HEK293 (cell line): ENCODE results near the gene GRAMD4.

ENCODE experiments used
- CTCF ChIA-PET: fragments of 350-600 bp; formaldehyde crosslinking; extraction: SDS; loops from one replicate; lab custom pipeline; 2021; ENCODE audit warnings: antibody characterized with exemption; lab: Yijun Ruan, JAX
- POLR2A ChIA-PET: fragments of 300-600 bp; formaldehyde crosslinking; extraction: SDS; loops from one replicate; lab custom pipeline; 2020; ENCODE audit warnings: antibody characterized with exemption, inconsistent platforms; lab: Yijun Ruan, JAX
- H3K27ac ChIP-seq: fragments of 200-500 bp; sonication (Bioruptor generic); 2 replicates; pipeline ENCODE4 v1.5.1; 2014; ENCODE audit warnings: low read depth, low read length, control low read depth, inconsistent platforms; ENCODE audit errors: extremely low read depth
- H3K36me3 ChIP-seq, 2 experiments: fragments of 200-500 bp in 1 of 2; sonication (Bioruptor generic) in 1 of 2; 1 replicate in 1 of 2; 2 replicates in 1 of 2; pipeline ENCODE4 v1.5.1; 2014 to 2017; ENCODE audit warnings: inconsistent platforms in 2 of 2, low read length in 2 of 2; ENCODE audit not compliant: control insufficient read depth in 2 of 2, insufficient read depth in 1 of 2
- H3K4me1 ChIP-seq: fragments of 200-500 bp; sonication (Bioruptor generic); 2 replicates; pipeline ENCODE4 v1.5.1; 2014; ENCODE audit warnings: mild to moderate bottlenecking, low read length, inconsistent platforms; ENCODE audit not compliant: control insufficient read depth, insufficient read depth
- H3K4me3 ChIP-seq: 2 replicates; pipeline ENCODE4 v1.5.1; 2011; ENCODE audit warnings: low read depth, mild to moderate bottlenecking, control low read depth, low read length, moderate library complexity
- H3K9me3 ChIP-seq: fragments of 200-500 bp; sonication (Bioruptor generic); 2 replicates; pipeline ENCODE4 v1.5.1; 2014; ENCODE audit warnings: low read depth, low read length, inconsistent platforms; ENCODE audit not compliant: control insufficient read depth, insufficient read depth
- SP2 ChIP-seq: fragments of 450-650 bp; formaldehyde crosslinking; IDR thresholded peaks from 2 replicates; pipeline ENCODE4 v1.5.1; 2016; ENCODE audit warnings: missing biosample characterization, missing genetic modification characterization
- ZFP37 ChIP-seq: fragments of 450-650 bp; formaldehyde crosslinking; IDR thresholded peaks from 2 replicates; pipeline ENCODE4 v1.5.1; 2016; ENCODE audit warnings: missing biosample characterization, missing genetic modification characterization
- ZFP69B ChIP-seq: fragments of 450-650 bp; formaldehyde crosslinking; IDR thresholded peaks from 2 replicates; pipeline ENCODE4 v1.5.1; 2016; ENCODE audit warnings: missing biosample characterization, missing genetic modification characterization
- ZIC2 ChIP-seq: fragments of 450-650 bp; formaldehyde crosslinking; IDR thresholded peaks from 2 replicates; pipeline ENCODE4 v1.5.1; 2016; ENCODE audit warnings: missing biosample characterization, missing genetic modification characterization
- ZNF155 ChIP-seq: fragments of 450-650 bp; formaldehyde crosslinking; IDR thresholded peaks from 2 replicates; pipeline ENCODE4 v1.5.1; 2016; ENCODE audit warnings: missing biosample characterization, missing genetic modification characterization
- ZNF157 ChIP-seq: fragments of 450-650 bp; formaldehyde crosslinking; IDR thresholded peaks from 2 replicates; pipeline ENCODE4 v1.5.1; 2016; ENCODE audit warnings: missing biosample characterization, missing genetic modification characterization
- ZNF16 ChIP-seq: fragments of 450-650 bp; formaldehyde crosslinking; IDR thresholded peaks from 2 replicates; pipeline ENCODE4 v1.5.1; 2016; ENCODE audit warnings: low read depth, missing biosample characterization, missing genetic modification characterization
- ZNF175 ChIP-seq: fragments of 450-650 bp; formaldehyde crosslinking; IDR thresholded peaks from 2 replicates; pipeline ENCODE4 v1.5.1; 2016; ENCODE audit warnings: missing biosample characterization, missing genetic modification characterization
- ZNF184 ChIP-seq: fragments of 450-650 bp; IDR thresholded peaks from 2 replicates; pipeline ENCODE4 v1.5.1; 2018; ENCODE audit warnings: missing biosample characterization, mild to moderate bottlenecking, missing genetic modification characterization
- ZNF292 ChIP-seq: fragments of 450-650 bp; formaldehyde crosslinking; IDR thresholded peaks from 2 replicates; pipeline ENCODE4 v1.5.1; 2016; ENCODE audit warnings: low read depth, missing biosample characterization, missing genetic modification characterization, borderline replicate concordance
- ZNF391 ChIP-seq: fragments of 450-650 bp; formaldehyde crosslinking; IDR thresholded peaks from 2 replicates; pipeline ENCODE4 v1.5.1; 2016; ENCODE audit warnings: low read depth, missing biosample characterization, missing genetic modification characterization, borderline replicate concordance
- ZNF404 ChIP-seq: fragments of 450-650 bp; formaldehyde crosslinking; IDR thresholded peaks from 2 replicates; pipeline ENCODE4 v1.5.1; 2017; ENCODE audit warnings: missing biosample characterization, missing genetic modification characterization
- ZNF416 ChIP-seq: fragments of 450-650 bp; formaldehyde crosslinking; IDR thresholded peaks from 2 replicates; pipeline ENCODE4 v1.5.1; 2016; ENCODE audit warnings: missing biosample characterization, missing genetic modification characterization
- ZNF544 ChIP-seq: fragments of 450-650 bp; formaldehyde crosslinking; IDR thresholded peaks from 2 replicates; pipeline ENCODE4 v1.5.0; 2017; ENCODE audit warnings: missing biosample characterization, missing genetic modification characterization
- ZNF549 ChIP-seq: fragments of 450-650 bp; IDR thresholded peaks from 2 replicates; pipeline ENCODE4 v1.5.1; 2018; ENCODE audit warnings: missing biosample characterization, missing genetic modification characterization, mild to moderate bottlenecking, inconsistent platforms, moderate library complexity
- ZNF561 ChIP-seq: fragments of 450-650 bp; IDR thresholded peaks from 2 replicates; pipeline ENCODE4 v1.5.1; 2018; ENCODE audit warnings: missing biosample characterization, missing genetic modification characterization, borderline replicate concordance
- ZNF654 ChIP-seq: fragments of 450-650 bp; formaldehyde crosslinking; IDR thresholded peaks from 2 replicates; pipeline ENCODE4 v1.5.1; 2016; ENCODE audit warnings: low read depth, missing biosample characterization, missing genetic modification characterization
- TF ChIP-seq, protein P1 (sequence below): fragments of 450-650 bp; formaldehyde crosslinking; IDR thresholded peaks from 2 replicates; pipeline ENCODE4 v1.5.1; 2016; ENCODE audit warnings: missing biosample characterization, missing genetic modification characterization
- TF ChIP-seq, protein P2 (sequence below): fragments of 450-650 bp; formaldehyde crosslinking; IDR thresholded peaks from 2 replicates; pipeline ENCODE4; 2016; ENCODE audit warnings: missing biosample characterization, missing genetic modification characterization
- TF ChIP-seq, protein P3 (sequence below): fragments of 450-650 bp; formaldehyde crosslinking; IDR thresholded peaks from 2 replicates; pipeline ENCODE4 v1.5.1; 2016; ENCODE audit warnings: missing biosample characterization, missing genetic modification characterization
- TF ChIP-seq, protein P4 (sequence below): fragments of 450-650 bp; formaldehyde crosslinking; IDR thresholded peaks from 2 replicates; pipeline ENCODE4 v1.5.1; 2016; ENCODE audit warnings: missing biosample characterization, missing genetic modification characterization, borderline replicate concordance

GRAMD4 gene

DNA sequence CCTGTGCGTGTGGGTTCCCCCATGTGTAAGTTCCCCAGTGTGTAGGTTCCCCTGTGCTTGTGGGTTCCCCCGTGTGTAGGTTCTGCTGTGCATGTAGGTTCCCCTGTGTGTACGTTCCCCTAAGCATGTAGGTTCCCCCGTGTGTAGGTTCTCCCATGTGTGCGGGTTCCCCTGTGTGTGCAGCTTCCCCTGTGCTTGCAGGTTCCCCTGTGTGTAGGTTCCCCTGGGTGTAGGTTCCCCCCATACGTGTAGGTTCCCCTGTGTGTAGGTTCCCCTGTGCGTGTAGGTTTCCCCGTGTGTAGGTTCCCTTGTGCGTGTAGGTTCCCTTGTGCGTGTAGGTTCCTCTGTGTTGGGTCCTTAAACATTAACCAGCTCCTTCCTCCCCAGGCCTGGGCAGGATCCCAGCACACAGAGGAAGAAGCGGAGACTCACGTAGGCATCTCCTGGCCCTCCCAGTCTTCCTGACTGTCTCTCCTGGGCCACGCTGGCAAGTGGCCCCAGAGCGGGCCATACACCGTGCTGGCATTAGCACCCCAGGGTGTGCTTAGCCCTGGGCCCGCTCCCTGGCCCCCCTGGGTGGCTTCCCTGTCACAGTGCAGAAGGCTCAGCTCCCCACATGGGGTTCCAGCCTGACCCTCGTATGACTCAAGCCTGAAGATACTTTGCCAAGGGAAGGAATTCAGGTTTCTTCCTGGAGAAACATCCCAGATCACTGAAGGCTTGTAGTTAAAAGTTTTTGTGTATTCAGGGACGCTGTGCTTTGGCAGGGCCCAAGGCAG, 2.8 kb upstream of the GRAMD4 start:
- POLR2A ChIA-PET: no interaction called here
- no peaks in the 10 kb centered on the region for H3K9me3 ChIP-seq
- H3K4me1 ChIP-seq: 0 out of 2 replicates have a peak, but pooled peaks cover 2% of the 10 kb centered on the region
- no peak overlapping the region for H3K4me3 ChIP-seq
- no peak overlapping the region for H3K27ac ChIP-seq
- H3K36me3 ChIP-seq: no peaks in the 10 kb centered on the region
- TF ChIP-seq ZFP37 (no peak), ZIC2 (tag by site-specific recombination) (peak; percentile 31; the same call in 1 of the 2 replicates)
- CTCF ChIA-PET: no interaction called here

DNA sequence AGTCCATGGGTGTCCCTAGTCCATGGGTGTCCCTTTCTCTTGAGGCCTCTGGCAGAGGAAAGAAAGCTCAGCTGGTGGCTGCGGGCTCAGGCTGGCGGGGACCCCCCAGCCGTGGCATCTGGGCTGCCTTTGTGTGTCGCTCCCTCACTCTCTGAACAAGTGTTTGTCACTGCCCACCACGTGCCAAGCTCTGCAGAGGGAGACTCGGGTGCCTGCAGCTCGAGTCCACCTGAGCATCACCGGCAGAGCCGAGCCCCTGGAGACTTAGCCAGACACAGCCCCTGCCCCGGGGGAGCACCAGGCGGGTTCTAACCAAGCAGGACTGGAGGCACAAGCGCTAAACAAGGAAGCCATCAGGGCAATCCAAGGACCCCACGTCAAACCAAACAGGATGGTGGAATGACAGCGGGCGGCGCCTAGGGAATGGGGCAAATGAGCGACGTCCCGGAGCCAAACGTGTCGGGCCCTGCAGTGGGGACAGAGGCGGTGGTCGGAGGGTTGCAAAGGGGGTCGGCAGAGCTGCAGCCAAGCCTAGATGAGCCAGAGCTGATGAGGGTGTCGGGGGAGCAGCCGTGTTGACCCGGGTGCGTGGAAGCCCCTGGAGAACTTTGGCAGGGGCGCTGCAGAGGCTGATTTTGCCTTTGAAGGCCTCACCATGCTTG, 2.1 kb upstream of the GRAMD4 start:
- Histone ChIP-seq H3K4me3 (no peak overlapping the region), H3K4me1 (0 out of 2 replicates have a peak, but pooled peaks cover 2% of the 10 kb centered on the region), H3K36me3 (no peaks in the 10 kb centered on the region), H3K27ac (no peak overlapping the region), H3K9me3 (no peaks in the 10 kb centered on the region)
- TF ChIP-seq ZNF416 (tag by site-specific recombination) (no peak), ZNF404 (tag by site-specific recombination) (no peak), ZNF175 (tag by site-specific recombination) (no peak), ZNF184 (tag by site-specific recombination) (no peak), ZNF544 (tag by site-specific recombination) (no peak), ZNF391 (tag by site-specific recombination) (no peak), ZNF157 (no peak), ZNF155 (tag by site-specific recombination) (no peak), SP2 (tag by site-specific recombination) (no peak), ZNF16 (no peak), ZNF561 (tag by site-specific recombination) (no peak), ZNF654 (tag by site-specific recombination) (no peak), ZFP69B (tag by site-specific recombination) (no peak), ZNF292 (tag by site-specific recombination) (no peak), ZNF549 (tag by site-specific recombination) (no peak)
- TF ChIP-seq, protein P1, sequence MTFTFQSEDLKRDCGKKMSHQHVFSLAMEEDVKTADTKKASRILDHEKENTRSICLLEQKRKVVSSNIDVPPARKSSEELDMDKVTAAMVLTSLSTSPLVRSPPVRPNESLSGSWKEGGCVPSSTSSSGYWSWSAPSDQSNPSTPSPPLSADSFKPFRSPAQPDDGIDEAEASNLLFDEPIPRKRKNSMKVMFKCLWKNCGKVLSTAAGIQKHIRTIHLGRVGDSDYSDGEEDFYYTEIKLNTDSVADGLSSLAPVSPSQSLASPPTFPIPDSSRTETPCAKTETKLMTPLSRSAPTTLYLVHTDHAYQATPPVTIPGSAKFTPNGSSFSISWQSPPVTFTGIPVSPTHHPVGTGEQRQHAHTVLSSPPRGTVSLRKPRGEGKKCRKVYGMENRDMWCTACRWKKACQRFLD (tag by site-specific recombination): no peak
- TF ChIP-seq, protein P2, sequence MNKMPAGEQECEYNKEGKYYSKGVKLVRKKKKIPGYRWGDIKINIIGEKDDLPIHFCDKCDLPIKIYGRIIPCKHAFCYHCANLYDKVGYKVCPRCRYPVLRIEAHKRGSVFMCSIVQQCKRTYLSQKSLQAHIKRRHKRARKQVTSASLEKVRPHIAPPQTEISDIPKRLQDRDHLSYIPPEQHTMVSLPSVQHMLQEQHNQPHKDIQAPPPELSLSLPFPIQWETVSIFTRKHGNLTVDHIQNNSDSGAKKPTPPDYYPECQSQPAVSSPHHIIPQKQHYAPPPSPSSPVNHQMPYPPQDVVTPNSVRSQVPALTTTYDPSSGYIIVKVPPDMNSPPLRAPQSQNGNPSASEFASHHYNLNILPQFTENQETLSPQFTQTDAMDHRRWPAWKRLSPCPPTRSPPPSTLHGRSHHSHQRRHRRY (tag by site-specific recombination): no peak
- TF ChIP-seq, protein P3, sequence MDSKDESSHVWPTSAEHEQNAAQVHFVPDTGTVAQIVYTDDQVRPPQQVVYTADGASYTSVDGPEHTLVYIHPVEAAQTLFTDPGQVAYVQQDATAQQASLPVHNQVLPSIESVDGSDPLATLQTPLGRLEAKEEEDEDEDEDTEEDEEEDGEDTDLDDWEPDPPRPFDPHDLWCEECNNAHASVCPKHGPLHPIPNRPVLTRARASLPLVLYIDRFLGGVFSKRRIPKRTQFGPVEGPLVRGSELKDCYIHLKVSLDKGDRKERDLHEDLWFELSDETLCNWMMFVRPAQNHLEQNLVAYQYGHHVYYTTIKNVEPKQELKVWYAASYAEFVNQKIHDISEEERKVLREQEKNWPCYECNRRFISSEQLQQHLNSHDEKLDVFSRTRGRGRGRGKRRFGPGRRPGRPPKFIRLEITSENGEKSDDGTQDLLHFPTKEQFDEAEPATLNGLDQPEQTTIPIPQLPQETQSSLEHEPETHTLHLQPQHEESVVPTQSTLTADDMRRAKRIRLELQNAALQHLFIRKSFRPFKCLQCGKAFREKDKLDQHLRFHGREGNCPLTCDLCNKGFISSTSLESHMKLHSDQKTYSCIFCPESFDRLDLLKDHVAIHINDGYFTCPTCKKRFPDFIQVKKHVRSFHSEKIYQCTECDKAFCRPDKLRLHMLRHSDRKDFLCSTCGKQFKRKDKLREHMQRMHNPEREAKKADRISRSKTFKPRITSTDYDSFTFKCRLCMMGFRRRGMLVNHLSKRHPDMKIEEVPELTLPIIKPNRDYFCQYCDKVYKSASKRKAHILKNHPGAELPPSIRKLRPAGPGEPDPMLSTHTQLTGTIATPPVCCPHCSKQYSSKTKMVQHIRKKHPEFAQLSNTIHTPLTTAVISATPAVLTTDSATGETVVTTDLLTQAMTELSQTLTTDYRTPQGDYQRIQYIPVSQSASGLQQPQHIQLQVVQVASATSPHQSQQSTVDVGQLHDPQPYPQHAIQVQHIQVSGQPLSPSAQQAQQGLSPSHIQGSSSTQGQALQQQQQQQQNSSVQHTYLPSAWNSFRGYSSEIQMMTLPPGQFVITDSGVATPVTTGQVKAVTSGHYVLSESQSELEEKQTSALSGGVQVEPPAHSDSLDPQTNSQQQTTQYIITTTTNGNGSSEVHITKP (tag by site-specific recombination): no peak
- TF ChIP-seq, protein P4, sequence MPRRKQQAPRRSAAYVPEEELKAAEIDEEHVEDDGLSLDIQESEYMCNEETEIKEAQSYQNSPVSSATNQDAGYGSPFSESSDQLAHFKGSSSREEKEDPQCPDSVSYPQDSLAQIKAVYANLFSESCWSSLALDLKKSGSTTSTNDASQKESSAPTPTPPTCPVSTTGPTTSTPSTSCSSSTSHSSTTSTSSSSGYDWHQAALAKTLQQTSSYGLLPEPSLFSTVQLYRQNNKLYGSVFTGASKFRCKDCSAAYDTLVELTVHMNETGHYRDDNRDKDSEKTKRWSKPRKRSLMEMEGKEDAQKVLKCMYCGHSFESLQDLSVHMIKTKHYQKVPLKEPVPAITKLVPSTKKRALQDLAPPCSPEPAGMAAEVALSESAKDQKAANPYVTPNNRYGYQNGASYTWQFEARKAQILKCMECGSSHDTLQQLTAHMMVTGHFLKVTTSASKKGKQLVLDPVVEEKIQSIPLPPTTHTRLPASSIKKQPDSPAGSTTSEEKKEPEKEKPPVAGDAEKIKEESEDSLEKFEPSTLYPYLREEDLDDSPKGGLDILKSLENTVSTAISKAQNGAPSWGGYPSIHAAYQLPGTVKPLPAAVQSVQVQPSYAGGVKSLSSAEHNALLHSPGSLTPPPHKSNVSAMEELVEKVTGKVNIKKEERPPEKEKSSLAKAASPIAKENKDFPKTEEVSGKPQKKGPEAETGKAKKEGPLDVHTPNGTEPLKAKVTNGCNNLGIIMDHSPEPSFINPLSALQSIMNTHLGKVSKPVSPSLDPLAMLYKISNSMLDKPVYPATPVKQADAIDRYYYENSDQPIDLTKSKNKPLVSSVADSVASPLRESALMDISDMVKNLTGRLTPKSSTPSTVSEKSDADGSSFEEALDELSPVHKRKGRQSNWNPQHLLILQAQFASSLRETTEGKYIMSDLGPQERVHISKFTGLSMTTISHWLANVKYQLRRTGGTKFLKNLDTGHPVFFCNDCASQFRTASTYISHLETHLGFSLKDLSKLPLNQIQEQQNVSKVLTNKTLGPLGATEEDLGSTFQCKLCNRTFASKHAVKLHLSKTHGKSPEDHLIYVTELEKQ: no peak
- POLR2A ChIA-PET: interaction anchor here (0.6 kb wide), 1 partner anchor 67 kb away, joined by 4 read pairs; no protein-coding TSS in a partner anchor
- CTCF ChIA-PET: no interaction called here
